AG04450 (cell line): ENCODE results near the gene TPST1. TPM values are rescaled to one million over a fixed set of nuclear protein-coding genes. Genes with fewer than 3 reads are reported as not detected.

ENCODE experiments used
- CTCF ChIA-PET: fragments of 300-600, 350-600 bp; formaldehyde crosslinking; extraction: SDS; loops from one replicate; lab custom pipeline; 2022; ENCODE audit warnings: antibody characterized with exemption, inconsistent platforms; lab: Charles Lee
- POLR2A ChIA-PET: fragments of 350-600 bp; formaldehyde crosslinking; extraction: SDS; loops from one replicate; lab custom pipeline; 2021; ENCODE audit warnings: antibody characterized with exemption, inconsistent platforms; lab: Yijun Ruan, JAX
- DNase-seq: peaks from one replicate; pipeline ENCODE4 v3.0.0-alpha.2; 2011; ENCODE audit warnings: low read depth, low spot score
- H3K27ac ChIP-seq: one replicate; pipeline ENCODE4 v1.5.1; 2012; ENCODE audit warnings: low read depth, low read length, control low read depth
- H3K27me3 ChIP-seq: one replicate; pipeline ENCODE4 v1.6.0; 2012; ENCODE audit warnings: low read length; ENCODE audit not compliant: control insufficient read depth, insufficient read depth
- H3K4me3 ChIP-seq: 2 replicates; pipeline ENCODE4 v1.5.1; 2011; ENCODE audit warnings: mild to moderate bottlenecking, low read depth, low read length, control low read depth
- H3K9me3 ChIP-seq: 2 replicates; pipeline ENCODE4 v1.5.1; 2012; ENCODE audit warnings: low read length; ENCODE audit not compliant: control insufficient read depth, insufficient read depth
- polyA plus RNA-seq: library from polyadenylated mRNA; depleted of rRNA; stranded (reverse); fragments of >200 nt; gene quantifications from 2 replicates; pipeline ENCODE4 v1.2.3, GENCODE V29; 2011
- TF ChIP-seq, protein P1 (sequence below): IDR thresholded peaks from 2 replicates; pipeline ENCODE4 v1.5.1; 2011; ENCODE audit warnings: low read depth, low read length, control low read depth, inconsistent platforms

The TPST1 gene
- polyA plus RNA-seq, 1 experiment = 129 TPM

DNA sequence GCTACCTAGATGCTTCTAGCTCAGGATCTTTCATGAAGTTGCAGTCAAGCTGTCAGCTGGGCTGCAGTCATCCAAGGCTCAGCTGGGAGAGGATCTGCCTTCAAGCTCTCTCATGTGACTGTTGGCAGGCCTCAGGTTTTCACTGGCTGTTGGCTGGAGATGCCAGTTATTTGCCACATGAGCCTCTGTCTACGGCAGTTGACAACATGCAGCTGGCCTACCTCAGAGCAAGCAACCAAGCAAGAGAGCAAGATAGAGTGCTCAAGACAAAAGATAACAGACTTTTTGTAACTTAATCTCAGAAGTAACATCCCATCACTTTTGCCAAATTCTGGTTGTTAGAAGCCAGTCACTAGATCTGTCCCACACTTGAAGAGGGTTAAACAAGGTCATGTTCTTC is 125.8 kb downstream of the TPST1 start:
- POLR2A ChIA-PET = interaction anchor here (0.6 kb wide), 1 partner anchor 42 kb away, joined by 3 read pairs; no protein-coding TSS in a partner anchor
- Histone ChIP-seq H3K27ac (no peak overlapping the region), H3K9me3 (no peaks in the 10 kb centered on the region), H3K27me3 (no peaks in the 10 kb centered on the region), H3K4me3 (no peak overlapping the region)
- CTCF ChIA-PET = no interaction called here
- peak; percentile 38 for DNase-seq
- TF ChIP-seq, protein P1, sequence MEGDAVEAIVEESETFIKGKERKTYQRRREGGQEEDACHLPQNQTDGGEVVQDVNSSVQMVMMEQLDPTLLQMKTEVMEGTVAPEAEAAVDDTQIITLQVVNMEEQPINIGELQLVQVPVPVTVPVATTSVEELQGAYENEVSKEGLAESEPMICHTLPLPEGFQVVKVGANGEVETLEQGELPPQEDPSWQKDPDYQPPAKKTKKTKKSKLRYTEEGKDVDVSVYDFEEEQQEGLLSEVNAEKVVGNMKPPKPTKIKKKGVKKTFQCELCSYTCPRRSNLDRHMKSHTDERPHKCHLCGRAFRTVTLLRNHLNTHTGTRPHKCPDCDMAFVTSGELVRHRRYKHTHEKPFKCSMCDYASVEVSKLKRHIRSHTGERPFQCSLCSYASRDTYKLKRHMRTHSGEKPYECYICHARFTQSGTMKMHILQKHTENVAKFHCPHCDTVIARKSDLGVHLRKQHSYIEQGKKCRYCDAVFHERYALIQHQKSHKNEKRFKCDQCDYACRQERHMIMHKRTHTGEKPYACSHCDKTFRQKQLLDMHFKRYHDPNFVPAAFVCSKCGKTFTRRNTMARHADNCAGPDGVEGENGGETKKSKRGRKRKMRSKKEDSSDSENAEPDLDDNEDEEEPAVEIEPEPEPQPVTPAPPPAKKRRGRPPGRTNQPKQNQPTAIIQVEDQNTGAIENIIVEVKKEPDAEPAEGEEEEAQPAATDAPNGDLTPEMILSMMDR = no peak

DNA sequence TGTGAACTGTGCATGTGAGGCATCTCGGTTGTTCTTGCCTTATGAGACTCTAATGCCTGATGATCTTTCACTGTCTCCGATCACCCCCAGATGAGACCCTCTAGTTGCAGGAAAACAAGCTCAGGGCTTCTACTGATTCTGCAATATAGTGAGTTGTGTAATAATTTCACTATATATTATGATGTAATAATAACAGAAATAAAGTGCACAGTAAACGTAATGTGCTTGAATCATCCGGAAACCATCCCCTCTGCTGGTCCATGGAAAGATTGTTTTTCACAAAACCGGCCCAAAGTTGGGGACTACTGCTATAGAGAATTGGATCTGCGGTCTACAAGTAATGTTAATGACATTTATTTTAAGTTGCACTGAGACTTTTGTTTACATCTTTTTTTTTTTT is 126.7 kb downstream of the TPST1 start:
- TF ChIP-seq, protein P1 = no peak
- no peak overlapping the region for H3K27ac ChIP-seq
- ChIA-PET CTCF (interaction anchor here (0.5 to 1.0 kb wide), 3 partner anchors 42 to 301 kb away, joined by 3 to 7 read pairs (median 3); no protein-coding TSS in a partner anchor), POLR2A (no interaction called here)
- H3K4me3 ChIP-seq = no peak overlapping the region
- H3K27me3 ChIP-seq = no peaks in the 10 kb centered on the region
- H3K9me3 ChIP-seq = no peaks in the 10 kb centered on the region
- no peak for DNase-seq

DNA sequence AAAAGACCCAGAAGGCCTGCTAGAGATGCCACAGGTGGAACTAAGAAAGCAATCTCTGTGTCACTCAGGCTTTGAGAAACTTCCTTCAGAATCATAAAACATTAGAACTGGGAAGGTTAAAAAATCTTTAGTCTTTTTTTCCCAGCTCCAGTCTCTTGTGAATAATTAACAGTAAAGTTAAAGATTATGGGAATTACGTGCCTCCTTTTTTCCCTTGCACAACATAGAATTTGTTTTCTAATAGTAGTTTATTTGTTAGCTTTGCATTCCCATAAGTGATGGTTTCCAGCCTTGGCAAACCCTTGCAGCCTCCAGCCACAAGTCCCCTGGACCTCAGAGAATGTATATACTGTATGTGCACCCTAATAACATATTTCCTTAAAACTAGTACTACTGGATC is 128.3 kb downstream of the TPST1 start:
- H3K27me3 ChIP-seq = no peaks in the 10 kb centered on the region
- H3K4me3 ChIP-seq = no peak overlapping the region
- ChIA-PET POLR2A (no interaction called here), CTCF (no interaction called here)
- no peaks in the 10 kb centered on the region for H3K9me3 ChIP-seq
- no peak overlapping the region for H3K27ac ChIP-seq
- no peak for DNase-seq
- TF ChIP-seq, protein P1 = no peak

DNA sequence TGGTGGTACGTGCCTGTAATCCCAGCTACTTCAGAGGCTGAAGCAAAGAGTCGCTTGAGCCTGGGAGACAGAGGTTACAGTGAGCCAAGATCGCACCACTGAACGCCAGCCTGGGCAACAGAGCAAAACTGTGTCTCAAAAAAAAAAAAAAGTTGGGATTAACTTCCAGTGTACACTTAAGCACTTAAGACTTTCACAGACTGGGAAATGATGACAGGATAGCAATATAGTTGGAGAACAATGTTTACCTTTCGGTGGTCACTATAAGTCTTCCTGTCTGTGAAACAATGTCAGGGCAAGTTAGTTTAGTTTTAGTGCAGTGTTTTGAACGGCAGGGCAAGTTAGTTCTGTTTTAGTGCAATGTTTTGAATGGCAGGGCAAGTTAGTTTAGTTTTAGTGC is 130.2 kb downstream of the TPST1 start:
- Histone ChIP-seq H3K27ac (no peak overlapping the region), H3K4me3 (no peak overlapping the region), H3K9me3 (no peaks in the 10 kb centered on the region), H3K27me3 (no peaks in the 10 kb centered on the region)
- TF ChIP-seq, protein P1 = no peak
- no peak for DNase-seq
- CTCF ChIA-PET = interaction anchor here (0.9 kb wide), 1 partner anchor 9 kb away, joined by 3 read pairs; no protein-coding TSS in a partner anchor
- POLR2A ChIA-PET = no interaction called here

DNA sequence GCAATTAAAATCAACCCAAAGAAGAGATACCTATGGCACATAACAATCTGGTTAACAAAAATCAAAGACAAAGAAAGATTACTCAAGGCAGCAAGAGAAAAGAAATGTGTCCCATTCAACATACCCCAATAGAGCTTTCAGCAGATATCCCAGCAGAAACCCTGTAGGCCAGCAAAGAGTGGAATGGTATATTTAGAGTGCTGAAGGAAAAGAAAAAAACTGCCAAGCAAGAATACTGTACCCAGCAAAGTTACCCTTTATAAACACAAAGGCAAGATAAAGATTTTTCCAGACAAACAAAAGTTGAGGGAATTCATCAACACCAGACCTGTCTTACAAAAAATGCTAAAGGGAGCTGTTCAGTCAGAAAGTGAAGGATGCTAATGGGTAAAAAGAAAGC is 131.6 kb downstream of the TPST1 start:
- Histone ChIP-seq H3K27me3 (no peaks in the 10 kb centered on the region), H3K4me3 (no peak overlapping the region), H3K27ac (no peak overlapping the region), H3K9me3 (no peaks in the 10 kb centered on the region)
- TF ChIP-seq, protein P1 = no peak
- CTCF ChIA-PET = no interaction called here
- POLR2A ChIA-PET = no interaction called here
- no peak for DNase-seq
